Ishikawa (cell line): Measurements from ENCODE around the gene FKBP14.

ENCODE experiments used
- CEBPB ChIP-seq: IDR thresholded peaks from 2 replicates; pipeline ENCODE4 v1.6.1; 2012
- CREB1 ChIP-seq: IDR thresholded peaks from 2 replicates; pipeline ENCODE4 v1.6.1; 2012; ENCODE audit warnings: low read depth
- EP300 ChIP-seq: IDR thresholded peaks from 2 replicates; pipeline ENCODE4 v1.6.1; 2012; ENCODE audit warnings: borderline replicate concordance
- FOXM1 ChIP-seq: IDR thresholded peaks from 2 replicates; pipeline ENCODE4 v1.6.1; 2012; ENCODE audit warnings: low read depth, borderline replicate concordance
- RAD21 ChIP-seq: IDR thresholded peaks from 2 replicates; pipeline ENCODE4 v1.6.1; 2012; ENCODE audit warnings: low read depth
- TF ChIP-seq, protein P1 (sequence below): IDR thresholded peaks from 2 replicates; pipeline ENCODE4 v1.6.1; 2012; ENCODE audit warnings: low read depth, mild to moderate bottlenecking
- TF ChIP-seq, protein P2 (sequence below): IDR thresholded peaks from 2 replicates; pipeline ENCODE4 v1.6.1; 2012

DNA sequence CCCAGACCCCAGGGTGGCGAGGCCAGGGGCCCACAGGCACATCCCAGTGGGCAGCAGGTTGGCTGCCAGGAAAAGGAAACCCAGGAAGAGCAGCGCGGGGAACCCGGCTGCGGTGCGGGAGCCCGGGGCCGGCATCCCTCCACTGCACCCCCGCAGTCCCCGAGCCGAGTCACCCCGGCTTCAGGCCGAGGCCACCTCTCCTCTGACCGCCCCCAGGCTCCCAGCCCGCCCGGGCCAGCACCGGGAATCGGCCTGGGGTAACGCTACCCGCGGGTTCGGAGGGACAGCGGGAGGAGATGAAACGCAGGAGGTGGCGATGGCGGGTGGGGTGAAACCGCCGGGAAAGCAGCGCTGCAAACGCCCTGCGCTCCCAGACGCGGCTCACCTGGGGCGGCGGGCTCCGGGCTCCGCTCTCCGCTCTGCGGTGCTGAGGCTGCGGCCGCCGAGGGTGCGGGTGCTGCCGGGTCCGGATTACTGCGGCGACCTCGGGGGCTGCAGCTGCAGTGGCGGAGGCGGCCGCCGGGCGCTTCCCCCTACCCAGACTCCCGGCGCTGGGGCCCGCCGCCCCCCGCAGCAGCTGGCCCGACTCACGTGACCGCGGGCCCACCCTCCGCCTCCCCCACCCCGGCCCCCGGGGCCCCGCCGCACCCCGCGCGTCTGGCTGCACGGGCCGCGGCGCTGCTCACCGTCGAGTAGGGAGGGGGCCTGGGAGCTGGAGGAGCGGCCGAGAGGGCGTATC lies 37.1 kb downstream of the FKBP14 start, which contains the start of gene SCRN1:
- TF ChIP-seq FOXM1 (no peak), CEBPB (no peak), RAD21 (no peak), EP300 (no peak), CREB1 (no peak)
- TF ChIP-seq, protein P1, sequence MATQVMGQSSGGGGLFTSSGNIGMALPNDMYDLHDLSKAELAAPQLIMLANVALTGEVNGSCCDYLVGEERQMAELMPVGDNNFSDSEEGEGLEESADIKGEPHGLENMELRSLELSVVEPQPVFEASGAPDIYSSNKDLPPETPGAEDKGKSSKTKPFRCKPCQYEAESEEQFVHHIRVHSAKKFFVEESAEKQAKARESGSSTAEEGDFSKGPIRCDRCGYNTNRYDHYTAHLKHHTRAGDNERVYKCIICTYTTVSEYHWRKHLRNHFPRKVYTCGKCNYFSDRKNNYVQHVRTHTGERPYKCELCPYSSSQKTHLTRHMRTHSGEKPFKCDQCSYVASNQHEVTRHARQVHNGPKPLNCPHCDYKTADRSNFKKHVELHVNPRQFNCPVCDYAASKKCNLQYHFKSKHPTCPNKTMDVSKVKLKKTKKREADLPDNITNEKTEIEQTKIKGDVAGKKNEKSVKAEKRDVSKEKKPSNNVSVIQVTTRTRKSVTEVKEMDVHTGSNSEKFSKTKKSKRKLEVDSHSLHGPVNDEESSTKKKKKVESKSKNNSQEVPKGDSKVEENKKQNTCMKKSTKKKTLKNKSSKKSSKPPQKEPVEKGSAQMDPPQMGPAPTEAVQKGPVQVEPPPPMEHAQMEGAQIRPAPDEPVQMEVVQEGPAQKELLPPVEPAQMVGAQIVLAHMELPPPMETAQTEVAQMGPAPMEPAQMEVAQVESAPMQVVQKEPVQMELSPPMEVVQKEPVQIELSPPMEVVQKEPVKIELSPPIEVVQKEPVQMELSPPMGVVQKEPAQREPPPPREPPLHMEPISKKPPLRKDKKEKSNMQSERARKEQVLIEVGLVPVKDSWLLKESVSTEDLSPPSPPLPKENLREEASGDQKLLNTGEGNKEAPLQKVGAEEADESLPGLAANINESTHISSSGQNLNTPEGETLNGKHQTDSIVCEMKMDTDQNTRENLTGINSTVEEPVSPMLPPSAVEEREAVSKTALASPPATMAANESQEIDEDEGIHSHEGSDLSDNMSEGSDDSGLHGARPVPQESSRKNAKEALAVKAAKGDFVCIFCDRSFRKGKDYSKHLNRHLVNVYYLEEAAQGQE, result no peak
- TF ChIP-seq, protein P2, sequence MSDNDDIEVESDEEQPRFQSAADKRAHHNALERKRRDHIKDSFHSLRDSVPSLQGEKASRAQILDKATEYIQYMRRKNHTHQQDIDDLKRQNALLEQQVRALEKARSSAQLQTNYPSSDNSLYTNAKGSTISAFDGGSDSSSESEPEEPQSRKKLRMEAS, result no peak
